ENCODE measurements around the gene KCNMB1. TPM values are rescaled to one million over a fixed set of nuclear protein-coding genes. Genes with fewer than 3 reads are reported as not detected.

The KCNMB1 gene
- total RNA-seq, 1 experiment from 2014 or later: 0.24 TPM

DNA sequence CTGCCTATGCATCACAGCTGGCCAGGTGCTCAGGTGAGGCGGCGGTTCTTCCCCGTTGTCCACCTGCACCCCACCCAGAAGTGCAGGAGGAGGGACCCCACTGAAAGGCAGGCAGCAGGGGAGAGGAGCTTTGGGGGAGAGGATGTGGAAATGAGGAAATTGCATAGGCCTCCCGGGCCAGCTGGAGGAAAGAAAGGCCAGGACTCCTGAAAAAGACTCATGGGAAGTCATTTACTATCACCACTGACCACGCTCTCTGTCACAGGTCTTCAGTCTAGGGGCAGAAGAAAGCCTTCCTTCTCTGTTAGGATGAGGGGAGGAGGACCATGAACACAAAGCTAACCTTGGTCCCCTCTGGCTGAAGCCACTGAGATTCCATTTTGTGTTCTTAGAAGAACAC, 28.1 kb downstream of the KCNMB1 start (continued):
- TF ChIP-seq, protein P1, sequence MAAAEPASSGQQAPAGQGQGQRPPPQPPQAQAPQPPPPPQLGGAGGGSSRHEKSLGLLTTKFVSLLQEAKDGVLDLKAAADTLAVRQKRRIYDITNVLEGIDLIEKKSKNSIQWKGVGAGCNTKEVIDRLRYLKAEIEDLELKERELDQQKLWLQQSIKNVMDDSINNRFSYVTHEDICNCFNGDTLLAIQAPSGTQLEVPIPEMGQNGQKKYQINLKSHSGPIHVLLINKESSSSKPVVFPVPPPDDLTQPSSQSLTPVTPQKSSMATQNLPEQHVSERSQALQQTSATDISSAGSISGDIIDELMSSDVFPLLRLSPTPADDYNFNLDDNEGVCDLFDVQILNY (CRISPR knock-in tag; IDR thresholded peaks at IDR 0.05): no peak
- TF ChIP-seq, protein P2, sequence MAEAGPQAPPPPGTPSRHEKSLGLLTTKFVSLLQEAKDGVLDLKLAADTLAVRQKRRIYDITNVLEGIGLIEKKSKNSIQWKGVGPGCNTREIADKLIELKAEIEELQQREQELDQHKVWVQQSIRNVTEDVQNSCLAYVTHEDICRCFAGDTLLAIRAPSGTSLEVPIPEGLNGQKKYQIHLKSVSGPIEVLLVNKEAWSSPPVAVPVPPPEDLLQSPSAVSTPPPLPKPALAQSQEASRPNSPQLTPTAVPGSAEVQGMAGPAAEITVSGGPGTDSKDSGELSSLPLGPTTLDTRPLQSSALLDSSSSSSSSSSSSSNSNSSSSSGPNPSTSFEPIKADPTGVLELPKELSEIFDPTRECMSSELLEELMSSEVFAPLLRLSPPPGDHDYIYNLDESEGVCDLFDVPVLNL (CRISPR knock-in tag; IDR thresholded peaks at IDR 0.05; ENCODE audit: borderline replicate concordance, low read depth): no peak
- TF ChIP-seq, protein P3, sequence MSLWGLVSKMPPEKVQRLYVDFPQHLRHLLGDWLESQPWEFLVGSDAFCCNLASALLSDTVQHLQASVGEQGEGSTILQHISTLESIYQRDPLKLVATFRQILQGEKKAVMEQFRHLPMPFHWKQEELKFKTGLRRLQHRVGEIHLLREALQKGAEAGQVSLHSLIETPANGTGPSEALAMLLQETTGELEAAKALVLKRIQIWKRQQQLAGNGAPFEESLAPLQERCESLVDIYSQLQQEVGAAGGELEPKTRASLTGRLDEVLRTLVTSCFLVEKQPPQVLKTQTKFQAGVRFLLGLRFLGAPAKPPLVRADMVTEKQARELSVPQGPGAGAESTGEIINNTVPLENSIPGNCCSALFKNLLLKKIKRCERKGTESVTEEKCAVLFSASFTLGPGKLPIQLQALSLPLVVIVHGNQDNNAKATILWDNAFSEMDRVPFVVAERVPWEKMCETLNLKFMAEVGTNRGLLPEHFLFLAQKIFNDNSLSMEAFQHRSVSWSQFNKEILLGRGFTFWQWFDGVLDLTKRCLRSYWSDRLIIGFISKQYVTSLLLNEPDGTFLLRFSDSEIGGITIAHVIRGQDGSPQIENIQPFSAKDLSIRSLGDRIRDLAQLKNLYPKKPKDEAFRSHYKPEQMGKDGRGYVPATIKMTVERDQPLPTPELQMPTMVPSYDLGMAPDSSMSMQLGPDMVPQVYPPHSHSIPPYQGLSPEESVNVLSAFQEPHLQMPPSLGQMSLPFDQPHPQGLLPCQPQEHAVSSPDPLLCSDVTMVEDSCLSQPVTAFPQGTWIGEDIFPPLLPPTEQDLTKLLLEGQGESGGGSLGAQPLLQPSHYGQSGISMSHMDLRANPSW (CRISPR knock-in tag; conservative IDR thresholded peaks at IDR 0.05; ENCODE audit: low read depth): no peak
- no peak for TF ChIP-seq ZNF416 (CRISPR knock-in tag; IDR thresholded peaks at IDR 0.05)
- TF ChIP-seq NFATC4 (CRISPR knock-in tag; IDR thresholded peaks at IDR 0.05): no peak
- TF ChIP-seq, protein P4, sequence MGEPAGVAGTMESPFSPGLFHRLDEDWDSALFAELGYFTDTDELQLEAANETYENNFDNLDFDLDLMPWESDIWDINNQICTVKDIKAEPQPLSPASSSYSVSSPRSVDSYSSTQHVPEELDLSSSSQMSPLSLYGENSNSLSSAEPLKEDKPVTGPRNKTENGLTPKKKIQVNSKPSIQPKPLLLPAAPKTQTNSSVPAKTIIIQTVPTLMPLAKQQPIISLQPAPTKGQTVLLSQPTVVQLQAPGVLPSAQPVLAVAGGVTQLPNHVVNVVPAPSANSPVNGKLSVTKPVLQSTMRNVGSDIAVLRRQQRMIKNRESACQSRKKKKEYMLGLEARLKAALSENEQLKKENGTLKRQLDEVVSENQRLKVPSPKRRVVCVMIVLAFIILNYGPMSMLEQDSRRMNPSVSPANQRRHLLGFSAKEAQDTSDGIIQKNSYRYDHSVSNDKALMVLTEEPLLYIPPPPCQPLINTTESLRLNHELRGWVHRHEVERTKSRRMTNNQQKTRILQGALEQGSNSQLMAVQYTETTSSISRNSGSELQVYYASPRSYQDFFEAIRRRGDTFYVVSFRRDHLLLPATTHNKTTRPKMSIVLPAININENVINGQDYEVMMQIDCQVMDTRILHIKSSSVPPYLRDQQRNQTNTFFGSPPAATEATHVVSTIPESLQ (CRISPR knock-in tag; IDR thresholded peaks at IDR 0.05): no peak
- TF ChIP-seq, protein P5, sequence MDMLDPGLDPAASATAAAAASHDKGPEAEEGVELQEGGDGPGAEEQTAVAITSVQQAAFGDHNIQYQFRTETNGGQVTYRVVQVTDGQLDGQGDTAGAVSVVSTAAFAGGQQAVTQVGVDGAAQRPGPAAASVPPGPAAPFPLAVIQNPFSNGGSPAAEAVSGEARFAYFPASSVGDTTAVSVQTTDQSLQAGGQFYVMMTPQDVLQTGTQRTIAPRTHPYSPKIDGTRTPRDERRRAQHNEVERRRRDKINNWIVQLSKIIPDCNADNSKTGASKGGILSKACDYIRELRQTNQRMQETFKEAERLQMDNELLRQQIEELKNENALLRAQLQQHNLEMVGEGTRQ (CRISPR knock-in tag; IDR thresholded peaks at IDR 0.05): no peak
- TF ChIP-seq FOXK1 (CRISPR knock-in tag; IDR thresholded peaks at IDR 0.05): no peak
- no peak for TF ChIP-seq RELA (CRISPR knock-in tag; IDR thresholded peaks at IDR 0.05; ENCODE audit: borderline replicate concordance)

DNA sequence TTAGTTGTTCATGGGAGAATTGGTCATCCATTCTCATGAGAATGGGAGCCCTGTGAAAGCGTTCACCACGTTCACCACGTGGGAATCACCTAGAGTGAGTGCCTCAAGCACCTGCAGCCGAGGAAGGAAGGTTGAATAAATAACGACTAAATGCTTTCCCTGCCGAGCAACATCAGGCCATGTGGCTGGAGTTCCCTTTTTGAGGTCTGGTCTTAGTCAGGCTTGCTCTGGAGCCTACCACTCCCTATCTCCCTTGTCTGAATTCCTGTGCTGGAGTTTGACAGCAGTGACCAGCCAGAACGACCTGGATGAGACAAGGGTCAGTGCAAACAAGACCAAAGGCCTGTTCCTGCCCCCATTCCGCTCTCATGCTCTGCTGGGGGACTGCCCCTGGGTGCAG, 28.5 kb downstream of the KCNMB1 start:
- Mint-ChIP-seq H3K36me3 (no peaks in the 10 kb centered on the region), H3K4me3 (no peak overlapping the region), H3K4me1 (peaks cover 34% of the 10 kb centered on the region), H3K9me3 (no peaks in the 10 kb centered on the region), H3K27me3 (ENCODE audit: low read depth) (no peaks in the 10 kb centered on the region; the same call in 1 of the 2 replicates), H3K27ac (no peak overlapping the region)
- TF ChIP-seq JAZF1 (CRISPR knock-in tag; IDR thresholded peaks at IDR 0.05) (no peak), ZBTB21 (CRISPR knock-in tag; IDR thresholded peaks at IDR 0.05; ENCODE audit: borderline replicate concordance) (no peak), ZNF263 (CRISPR knock-in tag; IDR thresholded peaks at IDR 0.05; ENCODE audit: low read depth) (no peak), SP1 (CRISPR knock-in tag; conservative IDR thresholded peaks at IDR 0.05) (no peak), NFYB (CRISPR knock-in tag; conservative IDR thresholded peaks at IDR 0.05; ENCODE audit: low read depth) (no peak)
- TF ChIP-seq, protein P6, sequence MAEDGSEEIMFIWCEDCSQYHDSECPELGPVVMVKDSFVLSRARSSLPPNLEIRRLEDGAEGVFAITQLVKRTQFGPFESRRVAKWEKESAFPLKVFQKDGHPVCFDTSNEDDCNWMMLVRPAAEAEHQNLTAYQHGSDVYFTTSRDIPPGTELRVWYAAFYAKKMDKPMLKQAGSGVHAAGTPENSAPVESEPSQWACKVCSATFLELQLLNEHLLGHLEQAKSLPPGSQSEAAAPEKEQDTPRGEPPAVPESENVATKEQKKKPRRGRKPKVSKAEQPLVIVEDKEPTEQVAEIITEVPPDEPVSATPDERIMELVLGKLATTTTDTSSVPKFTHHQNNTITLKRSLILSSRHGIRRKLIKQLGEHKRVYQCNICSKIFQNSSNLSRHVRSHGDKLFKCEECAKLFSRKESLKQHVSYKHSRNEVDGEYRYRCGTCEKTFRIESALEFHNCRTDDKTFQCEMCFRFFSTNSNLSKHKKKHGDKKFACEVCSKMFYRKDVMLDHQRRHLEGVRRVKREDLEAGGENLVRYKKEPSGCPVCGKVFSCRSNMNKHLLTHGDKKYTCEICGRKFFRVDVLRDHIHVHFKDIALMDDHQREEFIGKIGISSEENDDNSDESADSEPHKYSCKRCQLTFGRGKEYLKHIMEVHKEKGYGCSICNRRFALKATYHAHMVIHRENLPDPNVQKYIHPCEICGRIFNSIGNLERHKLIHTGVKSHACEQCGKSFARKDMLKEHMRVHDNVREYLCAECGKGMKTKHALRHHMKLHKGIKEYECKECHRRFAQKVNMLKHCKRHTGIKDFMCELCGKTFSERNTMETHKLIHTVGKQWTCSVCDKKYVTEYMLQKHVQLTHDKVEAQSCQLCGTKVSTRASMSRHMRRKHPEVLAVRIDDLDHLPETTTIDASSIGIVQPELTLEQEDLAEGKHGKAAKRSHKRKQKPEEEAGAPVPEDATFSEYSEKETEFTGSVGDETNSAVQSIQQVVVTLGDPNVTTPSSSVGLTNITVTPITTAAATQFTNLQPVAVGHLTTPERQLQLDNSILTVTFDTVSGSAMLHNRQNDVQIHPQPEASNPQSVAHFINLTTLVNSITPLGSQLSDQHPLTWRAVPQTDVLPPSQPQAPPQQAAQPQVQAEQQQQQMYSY (CRISPR knock-in tag; IDR thresholded peaks at IDR 0.05): no peak
- TF ChIP-seq, protein P7, sequence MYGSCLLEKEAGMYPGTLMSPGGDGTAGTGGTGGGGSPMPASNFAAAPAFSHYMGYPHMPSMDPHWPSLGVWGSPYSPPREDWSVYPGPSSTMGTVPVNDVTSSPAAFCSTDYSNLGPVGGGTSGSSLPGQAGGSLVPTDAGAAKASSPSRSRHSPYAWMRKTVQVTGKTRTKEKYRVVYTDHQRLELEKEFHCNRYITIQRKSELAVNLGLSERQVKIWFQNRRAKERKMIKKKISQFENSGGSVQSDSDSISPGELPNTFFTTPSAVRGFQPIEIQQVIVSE (CRISPR knock-in tag; IDR thresholded peaks at IDR 0.05; ENCODE audit: borderline replicate concordance): no peak
- TF ChIP-seq, protein P8, sequence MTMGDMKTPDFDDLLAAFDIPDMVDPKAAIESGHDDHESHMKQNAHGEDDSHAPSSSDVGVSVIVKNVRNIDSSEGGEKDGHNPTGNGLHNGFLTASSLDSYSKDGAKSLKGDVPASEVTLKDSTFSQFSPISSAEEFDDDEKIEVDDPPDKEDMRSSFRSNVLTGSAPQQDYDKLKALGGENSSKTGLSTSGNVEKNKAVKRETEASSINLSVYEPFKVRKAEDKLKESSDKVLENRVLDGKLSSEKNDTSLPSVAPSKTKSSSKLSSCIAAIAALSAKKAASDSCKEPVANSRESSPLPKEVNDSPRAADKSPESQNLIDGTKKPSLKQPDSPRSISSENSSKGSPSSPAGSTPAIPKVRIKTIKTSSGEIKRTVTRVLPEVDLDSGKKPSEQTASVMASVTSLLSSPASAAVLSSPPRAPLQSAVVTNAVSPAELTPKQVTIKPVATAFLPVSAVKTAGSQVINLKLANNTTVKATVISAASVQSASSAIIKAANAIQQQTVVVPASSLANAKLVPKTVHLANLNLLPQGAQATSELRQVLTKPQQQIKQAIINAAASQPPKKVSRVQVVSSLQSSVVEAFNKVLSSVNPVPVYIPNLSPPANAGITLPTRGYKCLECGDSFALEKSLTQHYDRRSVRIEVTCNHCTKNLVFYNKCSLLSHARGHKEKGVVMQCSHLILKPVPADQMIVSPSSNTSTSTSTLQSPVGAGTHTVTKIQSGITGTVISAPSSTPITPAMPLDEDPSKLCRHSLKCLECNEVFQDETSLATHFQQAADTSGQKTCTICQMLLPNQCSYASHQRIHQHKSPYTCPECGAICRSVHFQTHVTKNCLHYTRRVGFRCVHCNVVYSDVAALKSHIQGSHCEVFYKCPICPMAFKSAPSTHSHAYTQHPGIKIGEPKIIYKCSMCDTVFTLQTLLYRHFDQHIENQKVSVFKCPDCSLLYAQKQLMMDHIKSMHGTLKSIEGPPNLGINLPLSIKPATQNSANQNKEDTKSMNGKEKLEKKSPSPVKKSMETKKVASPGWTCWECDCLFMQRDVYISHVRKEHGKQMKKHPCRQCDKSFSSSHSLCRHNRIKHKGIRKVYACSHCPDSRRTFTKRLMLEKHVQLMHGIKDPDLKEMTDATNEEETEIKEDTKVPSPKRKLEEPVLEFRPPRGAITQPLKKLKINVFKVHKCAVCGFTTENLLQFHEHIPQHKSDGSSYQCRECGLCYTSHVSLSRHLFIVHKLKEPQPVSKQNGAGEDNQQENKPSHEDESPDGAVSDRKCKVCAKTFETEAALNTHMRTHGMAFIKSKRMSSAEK (CRISPR knock-in tag; IDR thresholded peaks at IDR 0.05; ENCODE audit: borderline replicate concordance): no peak
- ChIA-PET POLR2A (no interaction called here), CTCF (no interaction called here)
- DNase-seq (ENCODE audit: low spot score): no peak
- no peak for ATAC-seq
